ENCODE results near the gene CPSF3. TPM values are rescaled to one million over a fixed set of nuclear protein-coding genes. Genes with fewer than 3 reads are reported as not detected.

Gene CPSF3
- total and polyA plus RNA-seq, 11 donors, result 12.0 to 27.5 (median 18.3) TPM

- ATAC-seq (peak in 1 of 4 donors; percentile 16), DNase-seq (no peak)
- Histone ChIP-seq H3K27ac (peak overlapping the region in 2 of 12 donors; percentile 3 to 60), H3K4me3 (no peak overlapping the region), H3K4me1 (peaks cover 0 to 20% (median 8%) of the 10 kb centered on the region in 12 donors), H3K27me3 (no peaks in the 10 kb centered on the region), H3K9me3 (no peaks in the 10 kb centered on the region), H3K36me3 (peaks cover 0 to 94% (median 74%) of the 10 kb centered on the region in 9 donors)
- 69 to 74% (median 73%) methylated on average over 13 of the region's 13 CpGs for WGBS, 4 donors
- no peak for TF ChIP-seq POLR2A (IDR thresholded peaks at IDR 0.05)
- intact Hi-C loops (cut with DNase I), result no loop called here
Measured at GRCh38 chr2:9406529-9407362, 16.7 kb upstream of the CPSF3 start.

GRCh38 chr2:9407363-9407811 lies 16.1 kb upstream of the CPSF3 start:
- H3K9me3 ChIP-seq, result no peaks in the 10 kb centered on the region
- peaks cover 0 to 94% (median 75%) of the 10 kb centered on the region in 9 donors for H3K36me3 ChIP-seq
- ATAC-seq, result no peak
- H3K4me1 ChIP-seq, result peaks cover 0 to 20% (median 8%) of the 10 kb centered on the region in 12 donors
- DNase-seq, result no peak
- WGBS, 4 donors, result 81 to 87% (median 85%) methylated on average over 8 of the region's 8 CpGs
- TF ChIP-seq CTCF (IDR thresholded peaks at IDR 0.05), result no peak
- H3K4me3 ChIP-seq, result no peak overlapping the region
- H3K27ac ChIP-seq, result peak overlapping the region in 2 of 12 donors; percentile 3 to 60
- intact Hi-C loops (cut with DNase I), result no loop called here
- H3K27me3 ChIP-seq, result no peaks in the 10 kb centered on the region

- no peak overlapping the region for H3K27ac ChIP-seq
- intact Hi-C loops (cut with DNase I), result no loop called here
- no peaks in the 10 kb centered on the region for H3K27me3 ChIP-seq
- DNase-seq, result no peak
- H3K9me3 ChIP-seq, result no peaks in the 10 kb centered on the region
- no peak for ATAC-seq
- peaks cover 0 to 10% (median 4%) of the 10 kb centered on the region in 12 donors for H3K4me1 ChIP-seq
- no peak for TF ChIP-seq CTCF (IDR thresholded peaks at IDR 0.05)
- no peak for TF ChIP-seq POLR2A (IDR thresholded peaks at IDR 0.05)
- no peak overlapping the region for H3K4me3 ChIP-seq
- WGBS, 4 donors, result 86 to 95% (median 92%) methylated on average over 9 of the region's 9 CpGs
- H3K36me3 ChIP-seq, result peaks cover 0 to 93% (median 77%) of the 10 kb centered on the region in 9 donors
Measured at GRCh38 chr2:9408641-9409151, 14.8 kb upstream of the CPSF3 start.

GRCh38 chr2:9410108-9410507 lies 13.3 kb upstream of the CPSF3 start:
- Histone ChIP-seq H3K9me3 (no peaks in the 10 kb centered on the region), H3K27ac (no peak overlapping the region), H3K4me1 (peaks cover 0 to 10% (median 0%) of the 10 kb centered on the region in 12 donors), H3K27me3 (no peaks in the 10 kb centered on the region), H3K36me3 (peaks cover 0 to 91% (median 63%) of the 10 kb centered on the region in 9 donors), H3K4me3 (no peak overlapping the region)
- 98 to 100% (median 99%) methylated on average over 3 of the region's 3 CpGs for WGBS, 4 donors
- intact Hi-C loops (cut with DNase I), result no loop called here
- no peak for ATAC-seq
- DNase-seq, result no peak
- no peak for TF ChIP-seq CTCF (IDR thresholded peaks at IDR 0.05)
- TF ChIP-seq POLR2A (IDR thresholded peaks at IDR 0.05), result no peak
